Heart left ventricle (tissue), 16 donors: Measurements from ENCODE around the gene NR2F2. TPM values are rescaled to one million over a fixed set of nuclear protein-coding genes. Genes with fewer than 3 reads are reported as not detected.

Source experiments
- ATAC-seq, 4 donors: fragments of 200-7000 bp; cut with Tn5 transposase; one replicate each; pipeline ENCODE4 v1.9.1; 2020 to 2022; ENCODE audit warnings: moderate library complexity in 4 of 4, mild to moderate bottlenecking in 3 of 4, moderate number of reproducible peaks in 1 of 4
- DNase-seq, 5 donors: peaks; one replicate each; pipeline ENCODE4 v3.0.0-alpha.2; 2020
- H3K27ac ChIP-seq, 12 donors: fragments of 200-600 bp; sonication (generic) in 4 of 12; one replicate each; pipeline versions ENCODE4 v1.5.0 to v1.8.0; 2016 to 2022; ENCODE audit warnings: mild to moderate bottlenecking in 2 of 12
- H3K27me3 ChIP-seq, 9 donors: fragments of 200-600 bp; sonication (generic) in 2 of 9; one replicate each; pipeline versions ENCODE4 v1.5.1 to v1.8.0; 2016 to 2022; ENCODE audit warnings: mild to moderate bottlenecking in 3 of 9
- H3K36me3 ChIP-seq, 9 donors: fragments of 200-600 bp; sonication (generic) in 2 of 9; one replicate each; pipeline versions ENCODE4 v1.5.0 to v1.8.0; 2018 to 2022; ENCODE audit warnings: mild to moderate bottlenecking in 2 of 9
- H3K4me1 ChIP-seq, 12 donors: fragments of 200-600 bp; sonication (generic) in 4 of 12; one replicate each; pipeline versions ENCODE4 v1.5.0 to v1.8.0; 2016 to 2022; ENCODE audit warnings: mild to moderate bottlenecking in 3 of 12
- H3K4me3 ChIP-seq, 12 donors: fragments of 200-600 bp; sonication (generic) in 4 of 12; one replicate each; pipeline versions ENCODE4 v1.5.0 to v1.8.0; 2017 to 2022; ENCODE audit warnings: mild to moderate bottlenecking in 9 of 12, moderate library complexity in 4 of 12
- H3K9me3 ChIP-seq, 12 donors: fragments of 200-600 bp; sonication (generic) in 4 of 12; one replicate each; pipeline versions ENCODE4 v1.5.0 to v1.8.0; 2016 to 2022; ENCODE audit warnings: mild to moderate bottlenecking in 1 of 12
- CTCF ChIP-seq, 12 donors: fragments of 200-600 bp; sonication (generic) in 4 of 12; IDR thresholded peaks; one replicate each; pipeline versions ENCODE4 v1.5.0 to v1.8.0; 2018 to 2022; ENCODE audit warnings: antibody characterized with exemption in 12 of 12, mild to moderate bottlenecking in 5 of 12
- POLR2A ChIP-seq, 2 donors: fragments of 450-650 bp; IDR thresholded peaks; one replicate each; pipeline ENCODE4 v1.6.1; 2017; ENCODE audit warnings: antibody characterized with exemption in 2 of 2, mild to moderate bottlenecking in 2 of 2, moderate library complexity in 2 of 2
- WGBS, 4 donors: extraction: QIAGEN DNeasy Blood & Tissue Kit in 2 of 4; methylation state at CpG; one replicate each; pipeline versions ENCODE4 v1.1.5 to v1.1.7; 2013 to 2018; 5-methylcytosine and 5-hydroxymethylcytosine counted together
- intact Hi-C, 10 donors: fragments of 100-400 bp; cut with DNase I; formaldehyde crosslinking; loops; one replicate each; pipeline versions ENCODE4 v1.11.1 to v1.14.2; 2022
- long read RNA-seq, 3 donors: library from polyadenylated mRNA; unstranded; transcript quantifications; one replicate each; pipeline ENCODE4 v2.0.0, GENCODE V29; 2020 to 2021
- polyA plus RNA-seq, 2 donors: library from polyadenylated mRNA; stranded (reverse); fragments of 200-250 nt; gene quantifications; one replicate each; pipeline ENCODE4 v1.2.3, GENCODE V29; 2013
- total RNA-seq, 9 donors: library from RNA; depleted of rRNA in 2 of 9; stranded (reverse); fragments of >200 nt in 2 of 9; fragmentation: NEBNext Ultra II Directional in 3 of 9; extraction: Animal tissue kit (Norgen Biotek cat#: 25700) in 3 of 9; gene quantifications; one replicate each; pipeline versions ENCODE4 v1.1.0 to v1.2.4, GENCODE V29; 2016 to 2023
- donor health status: ischemic (EF 13 %, LVEDD 7.1; RV severe dilation, severe dysfunction).
- donor health status: healthy with polysubstance abuse.
- donor health status: DM: no; HTN: yes; CAD: no.
- donor health status: DM: no; HTN: no; CAD: no.
- donor health status: ischemic (EF 25% LVEDD 6.9; RV normal size, moderate dysfunction).
- donor health status: ischemic (EF 25% LVEDD 5.7; RV mildly dilated, moderate dysfunction).
- donor health status: healthy.
- donor health status: DM: yes; HTN: yes; CAD: no.
- donor health status: ischemic (EF 35%, LVEDD 5.7; RV mildly dilated, moderate dysfunction).
- donor health status: nonischemic (EF 11% LVEDD 7.7; RV severe dilation, severe dysfunction).
- donor health status: DM: yes; HTN: yes; CAD: no.
- donor health status: PGD.
- donor health status: ischemic (EF 29% LVEDD 5.4; RV normal size, mild dysfunction).
- donor health status: nonischemic (EF 23%, LVEDD 6.1; RV moderate dilation, normal function).

Gene NR2F2
- total RNA-seq (10 to 100 TPM; 11.9 to 22.4 (median 16.5) TPM), polyA plus RNA-seq (10 to 100 TPM; 11.8 to 16.1 TPM)
- long read RNA-seq, donor 1, full-length matches to known transcripts: 7 of 17 reads
- long read RNA-seq, donor 1, partial matches to known transcripts: 6 of 17 reads
- long read RNA-seq, donor 1, other reads (novel, unspliced or antisense): 4 of 17 reads
- long read RNA-seq, donor 2, partial matches to known transcripts: 7 of 8 reads
- long read RNA-seq, donor 2, other reads (novel, unspliced or antisense): 1 of 8 reads
- long read RNA-seq, donor 3, full-length matches to known transcripts: 7 of 15 reads
- long read RNA-seq, donor 3, partial matches to known transcripts: 6 of 15 reads
- long read RNA-seq, donor 3, other reads (novel, unspliced or antisense): 2 of 15 reads

DNA sequence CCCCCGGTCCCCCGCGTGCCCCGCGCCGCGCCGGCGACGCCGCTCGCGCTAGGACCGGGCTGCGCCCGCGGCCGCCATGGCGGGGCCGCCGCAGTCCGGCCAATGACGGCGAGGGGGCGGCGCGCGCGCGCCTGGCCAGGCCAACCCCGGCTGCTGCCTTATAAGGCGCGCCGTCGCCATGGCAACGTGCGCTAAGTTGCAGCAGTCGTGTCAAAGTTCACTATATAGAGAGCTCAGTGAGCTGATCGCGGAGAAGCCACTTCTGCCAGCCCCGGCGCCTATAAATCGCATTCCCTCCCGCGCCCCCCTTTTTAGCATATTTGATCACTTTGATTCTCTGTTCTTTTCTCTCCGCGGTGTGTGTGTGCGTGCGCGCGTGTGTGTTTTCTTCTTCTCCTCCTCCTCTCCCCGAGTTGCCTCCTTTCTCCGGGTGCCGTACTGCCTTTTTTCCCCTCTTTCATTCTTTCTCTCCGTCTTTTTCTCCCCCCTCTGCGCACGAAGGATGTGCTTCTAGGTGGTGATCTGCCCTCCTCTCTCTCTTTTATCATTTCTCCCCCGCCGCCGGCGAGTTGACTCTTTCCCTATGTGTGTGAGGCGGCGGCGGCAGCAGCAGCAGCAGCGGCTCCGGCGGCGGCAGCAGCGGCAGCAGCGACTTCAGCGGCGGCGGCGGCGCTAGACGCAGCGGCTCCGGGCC lies at the start of gene NR2F2:
Gene NR2F2, plus strand, starts transcription at position 251 of the 694 bp plus-strand sequence. CDS start 1,406 bp downstream, outside the sequence.
- 1% methylated on average over 55 to 78 of the region's 78 CpGs for WGBS, 4 donors
- Histone ChIP-seq H3K9me3 (no peaks in the 10 kb centered on the region), H3K27ac (peak within 1 kb of the TSS; percentile 88 to 96 (median 92)), H3K27me3 (peaks cover 0 to 86% (median 14%) of the 10 kb centered on the region in 9 donors), H3K4me3 (peak within 1 kb of the TSS; percentile 58 to 91 (median 78)), H3K4me1 (peaks cover 0 to 29% (median 5%) of the 10 kb centered on the region in 12 donors), H3K36me3 (peaks cover 0 to 21% (median 8%) of the 10 kb centered on the region in 9 donors)
- DNase-seq: peak; percentile 94 to 98 (median 95)
- intact Hi-C loops: no loop called here
- peak; percentile 86 to 93 (median 89) for ATAC-seq
- TF ChIP-seq CTCF (IDR thresholded peaks at IDR 0.05) (no peak), POLR2A (IDR thresholded peaks at IDR 0.05) (peak; percentile 46 to 96)

GRCh38 chr15:96285305-96285704 lies 45.2 kb upstream of the NR2F2 start:
- Histone ChIP-seq H3K4me3 (no peak overlapping the region), H3K27me3 (no peaks in the 10 kb centered on the region), H3K4me1 (peaks cover 0 to 16% (median 0%) of the 10 kb centered on the region in 12 donors), H3K36me3 (peaks cover 0 to 36% (median 0%) of the 10 kb centered on the region in 9 donors), H3K9me3 (no peaks in the 10 kb centered on the region), H3K27ac (peak overlapping the region in 3 of 12 donors; percentile 29 to 37 (median 32))
- DNase-seq: peak in 4 of 5 donors; percentile 41 to 51 (median 47)
- 64 to 71% (median 69%) methylated on average over 11 of the region's 11 CpGs for WGBS, 4 donors
- peak; percentile 37 to 83 (median 59) for ATAC-seq
- intact Hi-C loops: no loop called here
- TF ChIP-seq POLR2A (IDR thresholded peaks at IDR 0.05) (no peak), CTCF (IDR thresholded peaks at IDR 0.05) (no peak)

DNA sequence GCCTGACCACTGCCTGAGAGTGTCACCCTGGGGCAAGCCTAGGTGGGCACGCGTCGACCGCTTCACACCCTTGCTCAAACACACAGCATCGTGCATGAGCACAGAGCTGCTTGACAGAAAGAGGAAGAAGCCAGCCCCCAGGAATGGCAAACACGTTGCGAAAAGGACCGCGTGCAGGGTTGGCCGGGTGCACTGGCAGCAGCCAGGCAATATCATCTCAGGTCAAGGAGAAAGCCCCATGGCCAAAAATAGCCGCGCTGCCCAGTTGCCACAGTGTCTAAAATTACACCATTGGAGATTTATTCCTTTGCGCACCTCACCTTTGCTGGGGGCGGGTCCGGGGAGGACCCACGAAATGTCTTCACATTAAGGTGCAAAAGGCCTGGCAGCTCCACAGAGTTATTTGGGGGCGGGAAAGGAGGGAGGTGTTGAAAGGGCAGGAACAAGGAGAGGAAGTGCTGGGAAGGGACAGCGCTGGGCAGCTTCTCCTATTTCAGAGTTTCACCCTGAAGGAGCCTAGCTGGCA lies 44.7 kb upstream of the NR2F2 start:
- H3K9me3 ChIP-seq: no peaks in the 10 kb centered on the region
- H3K4me3 ChIP-seq: no peak overlapping the region
- intact Hi-C loops: no loop called here
- no peak for TF ChIP-seq CTCF (IDR thresholded peaks at IDR 0.05)
- no peak for TF ChIP-seq POLR2A (IDR thresholded peaks at IDR 0.05)
- H3K27me3 ChIP-seq: no peaks in the 10 kb centered on the region
- H3K4me1 ChIP-seq: peaks cover 0 to 16% (median 0%) of the 10 kb centered on the region in 12 donors
- H3K27ac ChIP-seq: peak overlapping the region in 2 of 12 donors; percentile 23 to 32
- peak in 4 of 5 donors; percentile 23 to 70 (median 55) for DNase-seq
- 60 to 75% (median 68%) methylated on average over 18 of the region's 18 CpGs for WGBS, 4 donors
- peak; percentile 26 to 87 (median 83) for ATAC-seq
- peaks cover 0 to 36% (median 0%) of the 10 kb centered on the region in 9 donors for H3K36me3 ChIP-seq
